HUES64 (cell line): ENCODE results near the gene TMEM202.
"Not testable (repeated sequence)": the region's sequence is repeated elsewhere in the genome, so short reads cannot be mapped to it uniquely, and the experiment has no call there.

Source experiments
- H3K27ac ChIP-seq: 2 replicates; pipeline ENCODE4 v1.7.0; 2013; ENCODE audit warnings: low read depth, low read length, inconsistent platforms
- H3K27me3 ChIP-seq: 2 replicates; pipeline ENCODE4 v1.6.1; 2013; ENCODE audit warnings: mild to moderate bottlenecking, low read length; ENCODE audit not compliant: insufficient read depth
- H3K36me3 ChIP-seq: 2 replicates; pipeline ENCODE4 v1.6.1; 2013; ENCODE audit warnings: mild to moderate bottlenecking, low read length; ENCODE audit not compliant: insufficient read depth
- H3K4me1 ChIP-seq: 2 replicates; pipeline ENCODE4 v1.6.1; 2013; ENCODE audit warnings: mild to moderate bottlenecking, low read length, moderate library complexity; ENCODE audit not compliant: insufficient read depth
- H3K4me3 ChIP-seq: 2 replicates; pipeline ENCODE4 v1.5.1; 2013; ENCODE audit warnings: mild to moderate bottlenecking, low read length, moderate library complexity
- H3K9ac ChIP-seq: 2 replicates; pipeline ENCODE4 v1.6.1; 2013; ENCODE audit warnings: mild to moderate bottlenecking, low read depth, low read length
- H3K9me3 ChIP-seq: 2 replicates; pipeline ENCODE4 v1.6.1; 2013; ENCODE audit warnings: low read depth, low read length; ENCODE audit not compliant: insufficient read depth
- WGBS: fragments of 150-250, 120-280 bp; methylation state at CpG from one replicate; pipeline ENCODE4 v1.1.7; 2013; ENCODE audit warnings: missing lambda C conversion rate; 5-methylcytosine and 5-hydroxymethylcytosine counted together

The TMEM202 gene

DNA sequence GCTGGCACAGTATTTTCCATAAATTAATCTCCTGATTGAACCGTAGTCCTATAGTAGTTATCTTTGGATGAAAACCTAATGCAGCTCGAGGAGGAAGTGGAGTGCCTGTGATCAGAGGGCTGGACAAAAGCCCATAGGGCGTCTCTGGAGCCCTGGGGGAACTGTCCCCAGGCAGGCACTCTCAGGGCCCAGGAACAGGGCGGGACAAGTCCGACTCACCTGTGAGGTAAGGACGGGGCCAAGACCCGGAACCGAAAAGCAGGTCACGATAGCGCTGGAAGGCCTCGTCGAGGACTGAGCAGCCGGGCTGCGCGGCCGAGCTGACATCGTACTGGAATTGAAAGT is 22.6 kb upstream of the TMEM202 start:
- no peaks in the 10 kb centered on the region for H3K4me1 ChIP-seq
- WGBS = 1% methylated on average over 17 of the region's 17 CpGs
- H3K36me3 ChIP-seq = no peaks in the 10 kb centered on the region
- no peaks in the 10 kb centered on the region for H3K9me3 ChIP-seq
- H3K4me3 ChIP-seq = peak overlapping the region; percentile 94
- peak overlapping the region; percentile 53 for H3K27ac ChIP-seq
- peaks cover 7% of the 10 kb centered on the region; the same call in 1 of the 2 replicates for H3K27me3 ChIP-seq
- H3K9ac ChIP-seq = peak overlapping the region; percentile 94

DNA sequence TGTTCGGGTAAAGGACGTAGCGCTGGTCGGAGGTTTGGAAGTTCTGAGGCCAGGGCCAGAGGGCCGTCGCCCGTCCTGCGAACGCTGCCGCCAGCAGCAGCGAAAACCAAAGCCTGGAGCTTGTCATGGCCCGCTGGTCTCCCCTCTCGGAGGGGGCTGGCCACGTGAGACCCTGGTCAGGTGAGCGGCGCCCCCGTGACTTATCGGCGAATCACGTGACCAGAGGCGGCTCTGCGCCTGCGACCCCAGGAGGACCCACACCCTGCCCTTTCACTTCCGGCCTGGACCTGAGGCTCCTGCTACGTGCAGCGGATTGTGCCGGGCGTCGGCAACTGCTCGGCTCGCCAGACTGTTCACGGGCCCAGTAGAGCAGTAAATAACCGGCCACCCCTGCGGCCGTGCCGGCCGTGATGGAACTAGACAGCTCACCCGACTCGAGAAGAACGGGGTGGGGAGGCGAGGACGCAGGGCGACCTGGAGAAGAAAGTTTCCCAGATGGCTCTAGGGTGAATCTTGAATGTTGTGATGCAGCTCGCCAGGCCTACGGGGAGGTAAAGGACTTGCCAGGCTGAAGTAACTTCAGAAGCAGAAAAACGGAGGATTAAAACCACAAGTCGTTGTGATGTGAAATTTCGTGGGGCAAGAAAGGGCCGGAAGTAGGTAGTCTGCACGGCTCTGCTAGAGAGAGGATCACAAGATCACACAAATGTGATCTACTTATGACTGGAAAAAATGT is 22.1 kb upstream of the TMEM202 start, which contains the start of gene HEXA:
Gene HEXA (minus strand): TSS at position 169 of the 736 bp plus-strand sequence. CDS start 42 bp downstream, at position 127.
- no peaks in the 10 kb centered on the region for H3K36me3 ChIP-seq
- no peaks in the 10 kb centered on the region for H3K9me3 ChIP-seq
- H3K9ac ChIP-seq = peak within 1 kb of the TSS; percentile 94
- H3K4me3 ChIP-seq = peak within 1 kb of the TSS; percentile 94
- WGBS = under 1% methylated on average over 50 of the region's 50 CpGs
- H3K27me3 ChIP-seq = peaks cover 7% of the 10 kb centered on the region; the same call in 1 of the 2 replicates
- no peaks in the 10 kb centered on the region for H3K4me1 ChIP-seq
- H3K27ac ChIP-seq = peak within 1 kb of the TSS; percentile 76

DNA sequence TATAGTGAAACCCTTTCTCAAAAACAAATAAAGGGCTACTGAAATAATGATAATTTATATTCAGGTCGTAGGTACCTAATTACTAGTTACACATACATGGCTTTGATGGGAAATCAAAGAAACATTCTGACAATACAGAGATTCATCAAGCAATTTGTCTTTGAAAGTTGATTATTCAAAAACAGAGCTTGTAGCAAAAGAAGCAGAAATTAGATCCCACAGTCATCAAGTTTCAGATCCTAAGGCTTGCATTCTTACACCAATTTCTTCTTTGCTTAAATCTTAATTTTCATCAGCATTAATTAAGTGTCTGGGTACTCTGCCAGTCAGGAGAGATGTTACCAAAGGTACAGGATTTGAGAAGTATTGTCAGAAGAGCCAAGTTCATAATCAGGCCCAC is 20.8 kb upstream of the TMEM202 start:
- no peaks in the 10 kb centered on the region for H3K36me3 ChIP-seq
- H3K4me1 ChIP-seq = no peaks in the 10 kb centered on the region
- H3K9ac ChIP-seq = no peak overlapping the region
- no peak overlapping the region for H3K27ac ChIP-seq
- H3K9me3 ChIP-seq = no peaks in the 10 kb centered on the region
- H3K27me3 ChIP-seq = peaks cover 9% of the 10 kb centered on the region; the same call in 1 of the 2 replicates
- WGBS = no CpG with 5 or more reads among the region's 1 CpG
- H3K4me3 ChIP-seq = no peak overlapping the region

DNA sequence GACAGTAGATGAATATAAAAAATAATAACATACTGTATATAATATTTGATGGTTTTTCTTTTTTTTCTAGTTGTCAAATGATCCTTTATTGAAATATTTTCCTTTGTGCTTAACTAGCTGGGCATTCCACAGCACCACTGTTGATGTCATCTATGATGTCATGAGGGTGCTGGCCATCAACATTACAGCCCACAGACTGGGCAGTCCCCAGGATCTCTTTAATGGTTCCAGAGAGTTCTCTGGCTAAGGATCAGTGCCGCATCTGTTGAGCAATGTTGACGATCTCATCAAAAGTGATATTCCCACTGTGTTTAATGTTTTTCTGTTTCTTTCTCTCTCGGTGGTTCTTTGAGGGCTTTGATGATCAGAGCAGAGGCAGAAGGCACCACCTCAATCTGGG is 19.0 kb upstream of the TMEM202 start:
- 91% methylated on average over 3 of the region's 3 CpGs for WGBS

DNA sequence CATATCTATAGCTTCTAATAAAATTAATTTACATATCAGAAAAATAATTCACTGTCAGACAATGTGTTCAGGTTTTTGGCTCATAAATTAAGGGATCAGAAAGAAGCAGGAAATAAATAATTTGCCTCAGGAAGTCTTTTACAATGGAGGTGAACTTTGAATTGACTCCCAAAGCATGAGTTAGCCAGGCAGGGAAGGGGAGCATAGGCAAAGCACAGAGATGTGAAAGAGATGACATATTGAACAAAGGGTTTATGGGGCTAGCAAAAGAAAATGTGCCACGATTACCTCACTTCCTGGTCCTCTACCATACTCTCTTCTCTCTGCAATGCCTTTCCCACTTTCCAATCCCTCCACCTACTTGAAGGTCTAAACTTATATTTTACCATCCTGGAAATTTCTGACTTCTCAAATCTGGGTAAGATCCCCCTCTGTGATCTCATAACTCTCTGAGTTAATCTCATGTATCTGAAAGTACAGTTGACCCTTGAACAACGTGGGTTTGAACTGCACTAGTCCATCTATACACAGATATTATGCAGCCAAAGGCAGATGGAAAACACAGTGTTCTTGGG is 18.2 kb upstream of the TMEM202 start:
- 59% methylated on average over 2 of the region's 2 CpGs for WGBS
- no peaks in the 10 kb centered on the region for H3K36me3 ChIP-seq
- no peak overlapping the region for H3K9ac ChIP-seq
- H3K9me3 ChIP-seq = no peaks in the 10 kb centered on the region
- H3K4me3 ChIP-seq = no peak overlapping the region
- H3K27ac ChIP-seq = no peak overlapping the region
- H3K27me3 ChIP-seq = peaks cover 25% of the 10 kb centered on the region
- no peaks in the 10 kb centered on the region for H3K4me1 ChIP-seq

More for the DNA sequence above, 19.0 kb upstream of the TMEM202 start:
- H3K4me1 ChIP-seq, H3K27ac ChIP-seq, H3K9me3 ChIP-seq, H3K4me3 ChIP-seq, H3K9ac ChIP-seq, H3K36me3 ChIP-seq: not testable (repeated sequence)
- H3K27me3 ChIP-seq = peaks cover 18% of the 10 kb centered on the region

DNA sequence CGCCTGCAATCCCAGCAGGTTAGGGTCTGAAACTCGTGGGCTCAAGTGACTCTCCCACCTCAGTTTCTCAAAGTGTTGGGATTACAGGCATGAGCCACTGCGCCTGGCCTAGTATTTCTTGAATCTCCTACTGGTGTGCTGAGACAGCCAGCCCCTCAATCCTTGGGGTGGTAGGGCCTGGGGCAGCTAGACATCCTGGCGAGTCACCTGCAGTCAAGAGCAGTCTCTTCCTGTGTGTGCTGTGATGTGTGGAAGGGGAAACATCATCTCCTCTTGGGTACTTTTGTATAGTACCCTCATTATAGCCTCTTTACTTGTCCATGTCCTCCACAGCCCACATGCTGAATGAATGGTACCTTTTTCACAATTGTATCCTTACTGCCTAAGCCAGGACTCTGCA is 17.4 kb upstream of the TMEM202 start:
- Histone ChIP-seq H3K27ac (no peak overlapping the region), H3K4me3 (no peak overlapping the region), H3K36me3 (no peaks in the 10 kb centered on the region), H3K27me3 (peaks cover 32% of the 10 kb centered on the region), H3K4me1 (no peaks in the 10 kb centered on the region), H3K9me3 (no peaks in the 10 kb centered on the region), H3K9ac (no peak overlapping the region)
- 67% methylated on average over 4 of the region's 4 CpGs for WGBS

DNA sequence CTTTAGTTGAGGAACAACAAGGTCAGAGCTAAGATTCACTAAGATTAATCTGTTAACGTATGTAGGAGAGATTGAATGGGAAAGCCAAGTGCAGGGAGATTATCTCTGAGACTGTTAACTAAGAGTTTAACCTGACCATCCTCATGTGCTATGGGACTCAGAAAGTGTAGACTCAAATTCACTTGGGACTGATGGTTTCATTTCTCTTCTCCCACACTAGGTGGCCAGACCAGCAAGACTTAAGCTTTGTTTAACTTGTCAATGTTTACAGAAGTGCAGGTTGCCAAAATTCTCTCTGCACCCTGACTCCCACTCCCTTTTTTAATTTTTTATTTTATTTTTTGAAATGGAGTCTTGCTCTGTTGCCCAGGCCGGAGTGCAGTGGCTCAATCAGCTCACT is 16.0 kb upstream of the TMEM202 start:
- H3K9me3 ChIP-seq = no peaks in the 10 kb centered on the region
- H3K27me3 ChIP-seq = peaks cover 34% of the 10 kb centered on the region
- no peak overlapping the region for H3K27ac ChIP-seq
- 84% methylated on average over 2 of the region's 2 CpGs for WGBS
- H3K4me3 ChIP-seq = no peak overlapping the region
- no peaks in the 10 kb centered on the region for H3K4me1 ChIP-seq
- H3K36me3 ChIP-seq = no peaks in the 10 kb centered on the region
- no peak overlapping the region for H3K9ac ChIP-seq

DNA sequence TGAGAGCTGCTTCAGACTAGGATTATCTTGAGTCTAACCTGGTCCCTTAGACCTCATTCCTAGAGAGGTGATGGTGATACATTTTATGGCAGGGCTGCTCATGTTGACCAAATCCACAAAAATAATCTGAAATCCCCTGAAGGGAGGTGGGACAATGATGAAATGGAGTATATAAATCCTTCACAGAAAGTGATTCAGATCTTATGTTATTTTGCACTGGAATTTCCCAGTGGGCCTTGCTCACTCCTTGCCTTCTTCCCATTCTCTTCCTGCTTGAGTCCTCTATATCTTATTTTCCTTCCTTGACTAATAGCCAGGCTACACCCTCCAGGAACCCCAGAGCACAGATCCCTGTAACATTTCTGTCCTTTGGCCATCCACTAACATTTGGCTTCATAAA is 10.4 kb upstream of the TMEM202 start:
- Histone ChIP-seq H3K27ac (no peak overlapping the region), H3K4me3 (no peak overlapping the region), H3K36me3 (no peaks in the 10 kb centered on the region), H3K4me1 (no peaks in the 10 kb centered on the region), H3K27me3 (peaks cover 30% of the 10 kb centered on the region), H3K9ac (no peak overlapping the region), H3K9me3 (no peaks in the 10 kb centered on the region)

DNA sequence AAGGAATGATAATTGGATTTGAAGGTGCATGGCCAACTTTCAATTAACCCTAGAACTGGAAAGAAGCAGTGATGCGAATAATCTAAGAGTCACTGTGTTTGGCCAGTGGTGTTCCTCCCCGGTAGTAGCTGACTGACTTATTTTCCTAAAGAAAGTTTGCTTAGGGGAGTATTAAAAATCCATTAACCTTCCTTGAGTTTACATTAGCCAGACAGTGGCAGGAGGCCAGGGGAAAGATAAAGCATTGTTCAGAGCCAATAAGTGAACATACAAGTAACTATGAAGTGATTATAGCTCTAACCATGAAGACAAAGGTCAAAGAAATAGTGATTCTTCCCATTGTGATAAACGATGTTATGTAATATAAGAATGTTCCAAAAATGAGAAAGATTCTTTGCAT is 8.9 kb upstream of the TMEM202 start:
- Histone ChIP-seq H3K4me1 (no peaks in the 10 kb centered on the region), H3K36me3 (no peaks in the 10 kb centered on the region), H3K27ac (no peak overlapping the region), H3K27me3 (peaks cover 22% of the 10 kb centered on the region), H3K4me3 (no peak overlapping the region), H3K9ac (no peak overlapping the region), H3K9me3 (no peaks in the 10 kb centered on the region)
- WGBS = 81% methylated on average over 3 of the region's 3 CpGs

DNA sequence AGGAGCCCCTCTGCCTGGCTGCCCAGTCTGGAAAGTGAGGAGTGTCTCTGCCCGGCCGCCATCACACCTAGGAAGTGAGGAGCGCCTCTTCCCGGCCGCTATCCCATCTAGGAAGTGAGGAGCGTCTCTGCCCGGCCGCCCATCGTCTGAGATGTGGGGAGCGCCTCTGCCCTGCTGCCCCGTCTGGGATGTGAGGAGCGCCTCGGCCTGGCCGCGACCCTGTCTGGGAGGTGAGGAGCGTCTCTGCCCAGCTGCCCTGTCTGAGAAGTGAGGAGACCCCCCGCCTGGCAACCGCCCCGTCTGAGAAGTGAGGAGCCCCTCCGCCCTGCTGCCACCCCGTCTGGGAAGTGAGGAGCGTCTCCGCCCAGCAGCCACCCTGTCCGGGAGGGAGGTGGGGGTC is 1.8 kb upstream of the TMEM202 start:
- not testable (repeated sequence) for H3K4me3 ChIP-seq, H3K4me1 ChIP-seq, H3K27ac ChIP-seq, H3K36me3 ChIP-seq, H3K9ac ChIP-seq, H3K27me3 ChIP-seq, H3K9me3 ChIP-seq
- 92% methylated on average over 13 of the region's 24 CpGs for WGBS

DNA sequence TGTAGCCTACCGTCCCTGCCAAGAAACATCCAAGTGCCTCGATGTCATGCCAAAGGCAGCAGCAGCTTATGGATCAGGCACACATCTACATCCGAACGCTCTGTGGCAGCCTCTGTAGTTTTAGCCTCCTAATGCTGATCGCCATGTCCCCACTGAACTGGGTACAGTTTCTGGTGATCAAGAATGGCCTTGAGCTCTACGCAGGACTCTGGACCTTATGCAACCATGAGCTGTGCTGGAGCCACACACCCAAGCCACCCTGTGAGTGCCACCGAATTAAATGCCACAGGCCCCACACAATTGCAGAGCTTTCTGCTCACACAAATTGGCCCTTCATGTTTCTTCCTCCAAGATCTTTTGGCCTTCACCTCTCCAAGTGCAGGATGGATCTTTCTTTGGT is 543 bp downstream of the TMEM202 start:
- no peak overlapping the region for H3K4me3 ChIP-seq
- peaks cover 20% of the 10 kb centered on the region for H3K27me3 ChIP-seq
- no peaks in the 10 kb centered on the region for H3K4me1 ChIP-seq
- 0 out of 2 replicates have a peak, but pooled peaks cover 5% of the 10 kb centered on the region for H3K9me3 ChIP-seq
- WGBS = 84% methylated on average over 7 of the region's 7 CpGs
- H3K27ac ChIP-seq = no peak overlapping the region
- H3K9ac ChIP-seq = no peak overlapping the region
- H3K36me3 ChIP-seq = no peaks in the 10 kb centered on the region
